Inflammatory macrophage (primary cell): Measurements from ENCODE around the gene FMO2.

Experiments used
- DNase-seq, 2 donors: peaks; one replicate each; pipeline ENCODE4 v3.0.0-alpha.2; 2020 to 2022

FMO2 gene

GRCh38 chr1:171177261-171177660 is 7.8 kb upstream of the FMO2 start:
- DNase-seq = no peak

DNA sequence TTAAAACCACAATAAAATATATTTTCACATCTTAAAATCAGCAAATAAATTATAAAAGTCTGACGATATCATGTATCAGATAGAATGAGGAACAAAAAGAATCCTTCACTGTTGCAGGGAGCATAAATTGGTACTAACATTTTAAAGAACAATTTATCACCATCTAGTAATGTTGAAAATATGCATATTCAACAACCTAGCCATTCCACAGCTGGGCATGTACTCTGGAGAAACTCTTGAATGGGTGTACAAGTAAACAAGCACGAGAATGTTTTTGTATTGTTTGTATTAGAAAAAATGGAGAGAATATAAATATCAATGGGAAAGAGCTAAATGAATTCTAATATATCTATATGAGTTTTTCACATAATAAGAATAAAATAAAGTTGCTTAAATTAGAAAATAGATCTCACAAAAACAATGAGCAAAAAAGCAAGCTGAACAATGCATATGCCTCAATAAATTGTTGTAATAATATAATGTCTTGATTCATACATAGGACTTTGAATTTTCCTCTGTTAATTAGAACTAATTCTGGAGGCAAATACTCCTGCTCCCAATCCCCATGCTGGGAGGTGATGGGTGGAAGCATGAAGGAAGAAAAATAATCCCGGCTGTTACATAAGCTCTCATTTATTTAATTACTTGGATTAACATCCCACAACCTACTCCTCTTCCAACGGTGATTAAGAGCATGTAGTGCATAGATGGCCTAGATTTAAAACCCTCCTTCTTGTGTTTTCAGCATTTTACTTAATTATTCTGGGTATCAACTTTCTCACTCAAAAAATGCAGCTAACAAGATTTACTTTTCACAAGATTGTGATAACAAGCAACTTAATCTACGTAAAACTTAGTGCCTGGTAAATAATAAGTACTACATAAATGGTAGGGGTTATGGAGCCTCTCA is 5.5 kb upstream of the FMO2 start:
- no peak for DNase-seq

DNA sequence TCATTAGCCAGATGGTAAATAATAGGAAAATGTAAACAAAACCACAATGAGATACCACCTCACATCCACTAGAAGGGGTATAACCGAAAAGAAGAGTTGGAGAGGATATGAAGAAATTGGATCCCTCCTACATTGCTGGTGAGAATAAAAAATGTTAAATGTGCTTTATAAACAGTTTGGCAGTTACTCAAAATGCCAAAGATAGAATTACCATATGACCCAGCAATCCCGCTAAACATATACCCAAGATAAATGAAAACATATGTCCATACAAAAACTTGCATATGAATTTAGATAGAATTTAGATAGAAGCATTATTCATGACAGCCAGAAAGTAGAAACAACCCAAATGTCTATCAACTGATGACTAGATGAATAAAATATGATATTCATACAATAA is 4.4 kb upstream of the FMO2 start:
- no peak for DNase-seq

DNA sequence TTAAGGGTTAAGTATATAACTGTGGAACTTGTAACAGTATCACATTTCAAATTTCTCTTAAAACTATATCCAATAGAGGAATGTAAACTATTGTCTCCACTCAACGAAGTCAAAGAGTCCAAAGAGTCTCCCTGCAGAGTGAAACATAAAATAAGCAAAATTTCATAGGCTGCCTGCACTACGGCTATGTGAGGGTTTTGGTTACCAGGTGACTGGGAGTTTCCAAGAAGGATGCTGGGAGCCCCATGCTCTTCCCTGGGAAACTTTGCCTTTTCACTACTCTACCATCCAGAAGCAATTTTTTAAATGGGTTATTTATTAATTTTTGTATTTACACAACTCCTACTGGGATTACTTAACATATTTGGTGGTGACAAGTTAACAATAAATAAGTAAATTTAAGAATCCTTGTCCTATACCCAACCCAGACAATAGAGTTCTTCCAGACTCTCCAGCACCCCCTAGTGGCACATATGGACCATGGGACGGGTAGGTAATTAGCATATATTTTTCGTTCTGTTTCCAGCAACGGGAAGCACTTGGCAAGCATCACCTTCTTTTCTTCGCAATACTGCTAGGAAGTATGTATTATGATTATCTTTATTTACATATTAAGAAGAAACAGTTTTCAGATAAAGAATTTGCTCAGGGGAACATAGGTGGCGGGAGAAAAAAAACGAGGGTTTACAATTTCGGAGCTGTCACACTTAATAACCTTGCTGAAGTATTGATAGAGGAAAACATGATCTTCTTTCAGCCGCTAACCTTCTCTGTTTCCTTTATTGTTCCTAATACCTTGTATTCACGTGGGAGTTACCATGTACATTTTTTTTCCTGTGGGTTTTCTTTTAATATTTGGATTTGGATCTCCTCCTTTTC is 3.5 kb downstream of the FMO2 start:
- peak; percentile 55 to 59 for DNase-seq

DNA sequence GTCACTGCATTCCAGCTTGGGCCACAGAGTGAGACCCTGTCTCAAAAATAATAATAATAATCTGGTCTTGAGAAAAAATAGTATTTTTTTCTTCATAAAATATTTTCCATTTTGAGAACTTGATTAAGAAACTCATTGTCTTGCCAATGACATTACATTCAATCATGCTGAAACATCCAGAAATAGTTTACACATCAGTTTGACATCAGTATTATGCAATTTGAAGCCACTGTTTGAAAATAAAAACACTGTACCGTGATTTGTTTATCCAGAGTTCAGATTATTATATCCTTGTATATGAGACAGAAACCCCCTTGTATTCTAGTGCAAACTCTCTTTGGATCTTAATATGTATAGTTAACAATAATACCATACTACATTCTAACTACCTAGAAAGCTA is 6.9 kb downstream of the FMO2 start:
- no peak for DNase-seq

DNA sequence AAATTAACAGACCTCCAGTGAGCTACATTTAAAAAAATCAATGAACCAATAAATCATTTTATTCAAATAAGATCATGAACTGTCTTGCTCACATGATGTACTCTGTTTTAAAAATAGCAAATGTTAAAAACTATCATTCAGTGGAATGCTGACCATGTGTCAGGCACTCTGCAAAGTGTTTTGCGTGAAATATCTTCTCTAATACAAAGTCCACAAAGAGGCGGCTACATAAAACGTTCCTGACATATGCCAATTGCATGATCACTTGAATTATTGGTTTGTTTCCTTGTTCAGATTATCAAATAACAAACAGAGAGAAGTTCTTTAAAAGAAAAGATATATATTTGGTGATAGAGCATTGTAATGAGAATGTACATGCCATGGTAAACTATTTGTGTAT is 10.7 kb downstream of the FMO2 start:
- no peak for DNase-seq

DNA sequence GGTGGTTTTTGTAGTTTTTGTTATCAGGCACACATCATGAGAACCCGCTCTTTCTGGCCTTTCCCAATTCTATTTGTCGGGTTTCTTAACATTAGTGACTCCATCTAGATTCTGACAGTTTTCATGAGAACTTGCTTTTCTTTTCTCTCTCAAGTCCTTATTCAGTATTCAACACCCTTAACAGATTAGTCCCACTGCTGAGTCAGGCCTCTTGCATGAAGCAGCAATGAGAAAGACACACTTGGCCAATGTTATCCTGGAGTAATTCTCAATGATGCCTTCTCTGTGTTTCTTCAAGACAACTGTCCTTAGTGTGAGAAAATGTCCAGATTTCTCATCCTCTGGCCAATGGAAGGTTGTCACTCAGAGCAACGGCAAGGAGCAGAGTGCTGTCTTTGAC is 11.3 kb downstream of the FMO2 start:
- no peak for DNase-seq

DNA sequence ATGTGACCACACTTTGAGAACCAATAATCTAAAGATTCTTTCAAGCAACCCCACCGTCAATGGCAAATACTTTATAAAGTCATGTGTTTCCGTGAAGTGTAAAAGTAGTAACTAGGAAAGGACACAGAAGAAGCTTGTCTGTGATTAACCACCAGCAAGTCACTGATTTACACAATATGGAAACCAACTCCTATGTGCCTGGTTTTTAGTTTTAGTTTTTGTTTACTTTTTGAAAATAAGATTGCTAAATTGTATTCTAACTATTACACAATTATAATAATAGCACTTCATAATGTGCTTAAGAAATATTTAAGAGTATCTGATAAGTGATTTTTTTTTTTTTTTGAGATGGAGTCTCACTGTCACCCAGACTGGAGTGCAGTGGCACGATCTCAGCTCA is 13.0 kb downstream of the FMO2 start:
- no peak for DNase-seq

GRCh38 chr1:171204296-171204695 is 19.2 kb downstream of the FMO2 start:
- DNase-seq = no peak

- no peak for DNase-seq
These were observed 21.3 kb downstream of the FMO2 start for GRCh38 chr1:171206204-171206977.

GRCh38 chr1:171206978-171207355 is 21.9 kb downstream of the FMO2 start:
- DNase-seq = no peak

DNA sequence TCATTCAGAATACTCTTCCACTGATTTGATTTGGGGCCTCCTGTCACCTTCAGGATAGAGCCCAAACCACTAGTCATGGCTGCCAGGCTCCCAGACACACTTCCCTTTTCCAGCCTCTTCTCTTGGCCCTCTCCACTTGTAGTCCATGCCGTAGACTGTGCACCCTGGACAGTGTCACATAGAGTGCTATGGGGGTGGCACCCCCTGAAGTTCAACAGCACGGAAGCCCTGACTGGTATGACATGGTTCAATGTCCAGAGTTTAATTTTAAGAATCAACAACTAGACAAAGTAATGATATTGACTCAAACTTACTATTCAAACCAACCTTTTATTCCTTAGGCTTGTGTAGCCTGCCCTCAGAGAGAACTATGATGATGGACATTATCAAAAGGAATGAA is 22.3 kb downstream of the FMO2 start:
- no peak for DNase-seq

DNA sequence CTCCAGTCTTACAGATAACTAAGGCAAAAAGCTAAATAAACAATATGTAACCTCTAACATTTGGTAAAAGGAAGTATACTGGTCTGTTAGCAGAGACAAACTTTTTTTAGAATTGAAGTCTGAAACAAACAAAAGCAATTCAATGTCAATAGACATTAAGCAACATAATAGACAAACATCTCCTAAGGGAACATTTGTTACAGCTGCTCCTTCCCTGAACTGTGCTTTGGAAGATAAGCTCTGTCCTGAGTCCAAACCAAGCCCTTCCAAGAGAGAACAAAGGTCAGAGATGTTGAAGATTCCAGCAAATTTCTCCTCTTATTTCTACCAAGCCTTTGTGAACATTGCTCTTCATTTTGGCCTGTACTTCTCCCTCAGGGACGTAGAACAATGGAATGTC is 25.3 kb downstream of the FMO2 start:
- DNase-seq = no peak

- peak; percentile 46 to 57 for DNase-seq
These were observed 27.7 kb downstream of the FMO2 start for GRCh38 chr1:171212607-171213351.

DNA sequence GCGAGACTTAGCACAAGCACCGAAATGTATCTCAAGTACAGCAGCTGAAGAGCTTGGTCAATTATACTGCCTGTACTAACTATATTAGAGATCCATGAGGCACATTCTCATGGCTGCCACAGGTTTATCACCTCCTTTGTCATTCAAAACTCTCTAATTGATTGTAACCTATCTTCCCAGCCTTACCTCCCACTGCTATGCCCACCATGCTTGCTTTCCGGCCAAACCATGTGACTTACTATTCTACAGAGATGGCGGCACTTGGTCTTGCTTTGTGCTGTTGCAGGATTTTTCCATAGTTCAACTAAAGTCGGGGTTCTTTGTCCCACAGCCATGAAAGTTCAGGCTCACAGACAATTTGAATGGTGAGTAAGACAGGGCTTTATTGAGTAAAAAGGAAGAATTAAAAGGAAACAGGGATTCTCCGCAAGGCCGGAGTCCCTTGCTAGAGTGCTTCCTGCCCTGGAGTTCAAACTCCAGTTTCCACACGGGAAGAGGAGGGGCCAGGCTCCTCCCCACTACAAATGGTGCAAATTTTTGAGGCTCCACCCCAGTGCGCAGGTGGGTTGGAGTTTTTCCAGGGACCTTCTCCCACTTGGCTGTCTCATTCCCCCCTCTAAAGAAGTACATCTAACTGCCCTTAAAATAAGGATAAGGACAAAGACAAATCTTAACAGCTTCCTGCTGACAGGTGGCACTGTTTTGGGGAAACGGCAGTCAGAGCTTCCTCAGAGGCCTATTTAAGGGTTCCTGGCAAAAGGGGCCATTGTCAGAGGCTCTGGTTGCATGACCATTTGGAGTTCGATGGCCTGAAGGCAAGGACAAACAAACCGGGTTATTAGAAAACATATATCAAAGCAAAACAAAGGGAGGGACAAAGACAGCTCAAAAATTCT is 28.7 kb downstream of the FMO2 start:
- DNase-seq = no peak

GRCh38 chr1:171217658-171218443 is 32.8 kb downstream of the FMO2 start:
- no peak for DNase-seq

DNA sequence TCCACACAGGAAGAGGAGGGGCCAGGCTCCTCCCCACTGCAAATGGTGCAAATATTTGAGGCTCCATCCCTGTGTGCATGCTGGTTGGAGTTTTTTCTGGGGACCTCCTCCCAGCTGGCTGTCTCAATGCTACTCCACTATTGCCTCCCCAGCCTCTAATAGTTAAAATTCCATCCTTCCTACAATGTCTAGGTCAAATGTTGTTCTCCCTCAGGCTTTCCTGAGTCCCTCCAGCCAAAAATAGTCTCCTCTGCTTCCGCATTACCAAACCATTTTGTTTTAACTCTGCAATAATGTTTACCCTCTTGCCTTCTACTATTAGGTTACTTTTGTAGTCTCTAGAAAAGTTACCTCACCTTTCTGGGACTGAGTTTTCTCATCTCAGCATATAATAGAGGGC is 33.6 kb downstream of the FMO2 start:
- no peak for DNase-seq

DNA sequence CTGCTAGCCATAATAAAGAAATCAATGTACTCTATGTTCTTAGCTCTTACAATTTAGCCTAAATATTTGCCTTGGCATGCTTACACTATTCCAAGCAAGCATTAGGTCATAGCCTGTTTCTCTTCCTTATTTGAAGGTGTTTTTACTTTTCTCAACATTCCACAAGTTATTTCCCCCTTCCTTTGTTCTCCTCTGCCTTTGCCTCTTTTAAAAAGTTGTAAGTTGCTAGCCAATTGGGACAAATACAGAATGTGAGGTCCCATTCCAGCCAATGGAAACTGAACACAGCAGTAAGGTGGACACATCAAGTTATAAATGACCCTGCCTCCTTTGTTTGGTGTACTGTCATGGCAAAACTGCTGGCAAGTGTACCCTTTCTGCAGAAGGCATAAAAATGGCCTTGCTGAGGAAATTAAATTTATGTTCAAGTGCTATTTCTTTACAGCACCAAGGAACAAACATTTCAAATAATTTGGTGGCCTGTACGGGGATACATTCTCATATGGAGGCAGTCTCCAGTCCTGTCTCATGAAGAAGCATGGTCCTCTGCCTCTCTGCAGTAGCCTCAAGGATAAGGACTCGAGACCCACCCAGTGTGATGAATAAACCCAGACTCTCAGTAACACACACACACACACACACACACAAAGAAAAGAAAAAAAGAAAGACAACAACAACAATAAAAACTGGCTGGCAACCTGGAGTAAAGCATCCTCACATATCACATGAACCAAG is 34.4 kb downstream of the FMO2 start:
- no peak for DNase-seq

- no peak for DNase-seq
These were observed 35.0 kb downstream of the FMO2 start for GRCh38 chr1:171220081-171220420.

GRCh38 chr1:171220581-171221054 is 35.5 kb downstream of the FMO2 start:
- no peak for DNase-seq
